ENCODE results near the gene SLC13A1. TPM values are rescaled to one million over a fixed set of nuclear protein-coding genes. Genes with fewer than 3 reads are reported as not detected.

The SLC13A1 gene, protein sequence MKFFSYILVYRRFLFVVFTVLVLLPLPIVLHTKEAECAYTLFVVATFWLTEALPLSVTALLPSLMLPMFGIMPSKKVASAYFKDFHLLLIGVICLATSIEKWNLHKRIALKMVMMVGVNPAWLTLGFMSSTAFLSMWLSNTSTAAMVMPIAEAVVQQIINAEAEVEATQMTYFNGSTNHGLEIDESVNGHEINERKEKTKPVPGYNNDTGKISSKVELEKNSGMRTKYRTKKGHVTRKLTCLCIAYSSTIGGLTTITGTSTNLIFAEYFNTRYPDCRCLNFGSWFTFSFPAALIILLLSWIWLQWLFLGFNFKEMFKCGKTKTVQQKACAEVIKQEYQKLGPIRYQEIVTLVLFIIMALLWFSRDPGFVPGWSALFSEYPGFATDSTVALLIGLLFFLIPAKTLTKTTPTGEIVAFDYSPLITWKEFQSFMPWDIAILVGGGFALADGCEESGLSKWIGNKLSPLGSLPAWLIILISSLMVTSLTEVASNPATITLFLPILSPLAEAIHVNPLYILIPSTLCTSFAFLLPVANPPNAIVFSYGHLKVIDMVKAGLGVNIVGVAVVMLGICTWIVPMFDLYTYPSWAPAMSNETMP
- not detected in 2 replicates for total RNA-seq

DNA sequence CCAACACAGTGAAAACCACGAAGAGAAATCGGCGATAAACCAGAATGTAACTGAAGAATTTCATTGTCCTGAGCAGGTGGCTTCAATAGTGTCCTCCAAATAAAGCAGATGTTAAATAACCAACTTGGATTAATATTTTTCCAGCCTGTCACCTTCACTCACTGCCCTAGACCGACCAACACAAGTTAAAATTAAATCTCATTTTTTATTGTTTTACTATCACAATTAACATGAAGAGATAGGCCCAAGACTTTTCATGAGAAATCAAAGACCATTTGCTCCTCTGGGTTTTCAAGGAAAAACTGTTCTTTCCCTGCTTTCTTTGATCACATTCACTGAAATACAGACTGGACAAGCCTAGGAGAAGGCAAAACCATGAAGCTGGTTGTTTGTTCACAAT lies at the start of gene SLC13A1:
Gene SLC13A1, minus strand, starts transcription at position 87 of the 400 bp plus-strand sequence. Its CDS starts 23 bp downstream, at position 64.

Other genes with a start within 250 kb of the SLC13A1 start
- not detected in 2 replicates for gene TAS2R16, start 204.3 kb downstream of the SLC13A1 start, total RNA-seq